Cardiac septum (tissue), 1 donor: ENCODE measurements around the gene NHEJ1. TPM values are rescaled to one million over a fixed set of nuclear protein-coding genes. Genes with fewer than 3 reads are reported as not detected.

Source experiments
- DNase-seq: peaks from one replicate; pipeline ENCODE4 v3.0.0-alpha.2; 2020; ENCODE audit warnings: low spot score
- intact Hi-C: fragments of 100-400 bp; cut with DNase I; formaldehyde crosslinking; loops from one replicate; pipeline ENCODE4 v1.14.0; 2022
- total RNA-seq: library from RNA; stranded (reverse); fragmentation: NEBNext Ultra II Directional; extraction: Animal tissue kit (Norgen Biotek cat#: 25700); gene quantifications from one replicate; pipeline ENCODE4 v1.2.1, GENCODE V29; 2021
- donor health status: DM: no; HTN: no; CAD: no.

NHEJ1 gene
- total RNA-seq, 1 donor from 2014 or later = 6.7 TPM

- no peak for DNase-seq
- intact Hi-C loops = loop anchor here (5.0 kb wide), 1 partner anchor 45 kb away; no protein-coding TSS in a partner anchor
Observed at GRCh38 chr2:219072741-219073250, 87.8 kb downstream of the NHEJ1 start.

- no peak for DNase-seq
- intact Hi-C loops = loop anchor here (5.0 kb wide), 1 partner anchor 46 kb away; no protein-coding TSS in a partner anchor
Observed at GRCh38 chr2:219071131-219071816, 89.3 kb downstream of the NHEJ1 start.

- intact Hi-C loops = no loop called here
- no peak for DNase-seq
Observed at GRCh38 chr2:219065484-219065883, 95.1 kb downstream of the NHEJ1 start.

GRCh38 chr2:219062081-219062480, 98.5 kb downstream of the NHEJ1 start:
- intact Hi-C loops = no loop called here

GRCh38 chr2:219060821-219061791, 99.5 kb downstream of the NHEJ1 start, which contains the start of gene IHH:
TSS of gene IHH (minus strand) at chr2:219060921. CDS start at chr2:219060467, 454 bp downstream.
- intact Hi-C loops = no loop called here
- DNase-seq = no peak

More at GRCh38 chr2:219062081-219062480, 98.5 kb downstream of the NHEJ1 start:
- DNase-seq = no peak

- no peak for DNase-seq
- intact Hi-C loops = loop anchor here (5.0 kb wide), 1 partner anchor 242 kb away; no protein-coding TSS in a partner anchor
Observed at GRCh38 chr2:219059725-219060682, 100.6 kb downstream of the NHEJ1 start.

GRCh38 chr2:219059375-219059724, 101.3 kb downstream of the NHEJ1 start:
- no peak for DNase-seq
- intact Hi-C loops = loop anchor here (5.0 kb wide), 1 partner anchor 243 kb away; no protein-coding TSS in a partner anchor

GRCh38 chr2:219058541-219059374, 101.9 kb downstream of the NHEJ1 start:
- no peak for DNase-seq
- intact Hi-C loops = loop anchor here (1.0 to 5.0 kb wide), 3 partner anchors 61 to 244 kb away; no protein-coding TSS in a partner anchor

- DNase-seq = peak; percentile 89
- intact Hi-C loops = loop anchor here (1.0 to 5.0 kb wide), 3 partner anchors 61 to 244 kb away; no protein-coding TSS in a partner anchor
Observed at GRCh38 chr2:219057709-219058540, 102.7 kb downstream of the NHEJ1 start.

GRCh38 chr2:219056896-219057708, 103.5 kb downstream of the NHEJ1 start:
- DNase-seq = no peak
- intact Hi-C loops = loop anchor here (5.0 kb wide), 1 partner anchor 245 kb away; no protein-coding TSS in a partner anchor

GRCh38 chr2:219056176-219056895, 104.3 kb downstream of the NHEJ1 start:
- DNase-seq = no peak
- intact Hi-C loops = loop anchor here (5.0 kb wide), 1 partner anchor 246 kb away; no protein-coding TSS in a partner anchor

GRCh38 chr2:219054956-219055903, 105.4 kb downstream of the NHEJ1 start:
- DNase-seq = no peak
- intact Hi-C loops = loop anchor here (5.0 kb wide), 1 partner anchor 247 kb away; no protein-coding TSS in a partner anchor

- intact Hi-C loops = no loop called here
- DNase-seq = peak; percentile 38
Observed at GRCh38 chr2:219049282-219049681, 111.3 kb downstream of the NHEJ1 start.

GRCh38 chr2:219045937-219046550, 114.6 kb downstream of the NHEJ1 start:
- DNase-seq = no peak
- intact Hi-C loops = no loop called here
